Activated T-cell treated with anti-CD3 and anti-CD28 coated beads for 24 hours (primary cell): Measurements from ENCODE around the gene CILP2.

Experiments
- DNase-seq: peaks from one replicate; pipeline ENCODE4 v3.0.0-alpha.2; 2020; ENCODE audit warnings: low read depth

CILP2 gene

GRCh38 chr19:19530423-19530804 lies 7.7 kb upstream of the CILP2 start:
- no peak for DNase-seq

GRCh38 chr19:19530889-19531288 lies 7.2 kb upstream of the CILP2 start:
- no peak for DNase-seq

DNA sequence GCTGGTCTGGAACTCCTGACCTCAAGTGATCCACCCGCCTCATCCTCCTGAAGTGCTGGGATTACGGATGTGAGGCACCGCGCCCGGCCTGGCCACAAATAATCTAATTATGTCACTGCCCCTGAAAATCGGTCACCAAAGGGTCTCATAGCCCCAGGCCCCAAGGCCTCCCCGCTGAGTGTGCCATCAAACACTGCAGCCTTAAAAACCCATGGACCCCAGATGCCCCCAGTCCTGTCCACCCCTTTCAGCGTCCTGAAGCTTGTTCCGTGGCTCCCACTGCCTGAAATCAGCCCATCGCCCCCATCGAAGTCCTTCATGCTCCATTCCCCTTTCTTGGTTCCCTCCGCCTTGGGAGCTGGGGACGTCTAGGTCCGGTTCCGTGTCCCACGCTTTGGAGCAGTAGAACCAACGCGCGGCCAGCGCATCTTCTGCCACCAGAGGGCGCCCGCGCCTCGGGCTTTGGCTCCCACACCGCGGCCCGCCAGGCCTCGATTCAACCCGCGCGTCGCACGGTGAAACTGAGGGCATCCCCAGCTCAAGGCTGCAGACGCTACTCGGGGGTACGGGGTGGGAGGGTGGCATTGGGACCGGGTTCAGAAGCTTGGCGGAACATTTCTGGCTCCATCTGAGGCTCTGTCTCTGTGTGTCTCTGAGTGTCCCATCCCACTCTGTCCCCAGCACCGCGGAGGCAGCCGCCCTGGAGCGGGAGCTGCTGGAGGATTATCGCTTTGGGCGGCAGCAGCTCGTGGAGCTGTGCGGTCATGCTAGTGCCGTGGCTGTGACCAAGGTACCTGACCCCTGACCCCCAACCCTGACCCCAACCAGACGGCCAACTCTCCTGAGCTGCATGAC lies 5.9 kb upstream of the CILP2 start:
- DNase-seq, result peak; percentile 76

GRCh38 chr19:19532806-19533701 lies 5.0 kb upstream of the CILP2 start:
- DNase-seq, result no peak

DNA sequence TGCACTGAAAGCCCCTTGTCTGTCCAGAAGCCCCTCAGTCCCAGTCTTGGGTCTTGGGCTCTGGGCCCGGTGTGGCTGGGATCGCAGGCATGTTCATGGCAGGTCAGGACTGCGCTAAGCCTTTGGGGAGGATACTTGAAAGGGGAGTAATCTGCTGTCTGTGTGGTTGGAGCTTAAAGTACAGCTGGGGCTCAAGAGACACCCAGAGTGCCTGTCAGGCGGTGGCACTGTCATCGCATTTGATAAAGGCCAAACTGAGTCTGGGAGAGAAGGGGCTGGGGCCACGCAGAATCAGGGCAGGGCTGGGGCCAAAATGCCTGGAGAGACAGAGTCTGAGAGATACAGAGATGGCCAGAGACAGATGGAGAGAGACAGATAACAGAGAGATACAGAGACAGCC lies 4.2 kb upstream of the CILP2 start:
- no peak for DNase-seq

DNA sequence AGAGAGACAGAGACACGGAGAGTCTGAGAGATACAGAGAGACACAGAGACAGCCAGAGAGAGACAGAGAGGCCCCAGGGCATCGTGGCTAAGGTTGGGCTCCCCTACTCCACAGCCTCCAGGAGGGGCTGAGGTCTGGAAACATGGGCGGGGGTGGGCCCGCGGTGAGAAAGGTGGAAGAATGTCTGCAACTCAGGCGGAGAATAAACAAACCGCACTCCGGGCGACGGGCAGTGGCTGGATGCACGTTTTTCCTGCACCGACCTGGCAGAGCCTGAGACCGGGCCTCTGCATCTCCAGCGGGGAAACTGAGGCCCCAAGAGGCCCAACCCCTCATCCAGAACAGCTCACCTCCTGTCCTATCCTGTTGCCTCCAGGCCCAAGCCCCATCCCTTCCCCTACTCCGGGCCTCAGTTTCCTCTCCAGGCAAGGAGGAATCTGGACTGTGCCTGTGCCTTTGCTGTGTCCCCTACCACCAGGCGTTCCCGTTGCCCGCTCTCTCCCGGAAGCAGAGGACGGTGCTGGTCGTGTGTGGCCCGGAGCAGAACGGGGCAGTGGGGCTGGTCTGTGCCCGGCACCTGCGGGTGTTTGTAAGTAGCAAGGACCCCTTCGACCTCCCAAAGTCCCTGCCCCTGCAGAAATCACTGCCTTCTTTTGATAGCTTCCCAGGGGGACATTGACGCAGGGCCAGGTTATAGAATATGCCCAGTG lies 3.4 kb upstream of the CILP2 start:
- DNase-seq, result no peak

- DNase-seq, result no peak
Measured at GRCh38 chr19:19535311-19536191, 2.5 kb upstream of the CILP2 start.

DNA sequence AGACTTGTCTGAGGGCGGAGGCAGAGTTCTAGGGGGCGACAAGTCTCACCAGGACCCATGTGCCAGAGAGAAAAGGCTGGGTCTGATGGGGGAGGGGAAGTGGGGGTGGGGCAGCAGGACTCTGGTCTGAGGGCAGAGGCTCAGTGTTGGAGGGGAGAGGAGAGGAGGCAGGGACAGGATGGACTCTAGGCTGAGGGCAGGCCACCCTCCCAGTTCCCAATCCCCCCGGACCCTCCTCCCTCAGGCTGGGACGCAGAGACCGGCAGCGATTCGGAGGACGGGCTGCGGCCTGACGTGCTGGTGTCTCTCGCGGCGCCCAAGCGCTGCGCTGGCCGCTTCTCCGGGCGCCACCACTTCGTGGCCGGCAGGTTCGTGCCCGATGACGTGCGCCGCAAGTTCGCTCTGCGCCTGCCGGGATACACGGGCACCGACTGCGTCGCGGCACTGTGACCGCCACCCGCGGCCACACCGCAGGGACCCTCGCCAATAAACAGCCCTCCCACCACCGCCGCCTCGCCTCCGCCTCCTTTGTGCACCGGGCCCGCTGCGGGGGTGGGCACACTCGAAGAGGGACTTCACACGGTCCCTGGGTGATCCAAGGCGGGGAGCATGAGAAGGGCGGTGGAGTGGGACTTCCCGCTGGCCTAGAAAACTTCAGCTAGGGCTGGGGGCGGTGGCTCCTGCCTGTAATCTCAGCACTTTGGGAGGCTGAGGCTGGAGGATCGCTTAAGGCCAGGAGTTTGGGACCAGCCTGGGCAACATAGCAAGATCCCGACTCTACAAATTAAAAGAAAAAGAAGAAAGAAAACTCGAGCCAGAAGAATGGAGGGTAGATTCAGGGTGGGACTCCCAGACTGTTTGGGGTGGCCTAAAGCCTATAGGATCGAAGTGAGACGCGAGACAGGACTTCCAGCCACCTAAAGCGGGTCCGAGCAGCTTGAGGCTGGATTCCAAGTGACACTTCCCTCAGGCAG lies 703 bp upstream of the CILP2 start:
- DNase-seq, result no peak

GRCh38 chr19:19538785-19539166 lies 711 bp downstream of the CILP2 start:
- DNase-seq, result no peak

DNA sequence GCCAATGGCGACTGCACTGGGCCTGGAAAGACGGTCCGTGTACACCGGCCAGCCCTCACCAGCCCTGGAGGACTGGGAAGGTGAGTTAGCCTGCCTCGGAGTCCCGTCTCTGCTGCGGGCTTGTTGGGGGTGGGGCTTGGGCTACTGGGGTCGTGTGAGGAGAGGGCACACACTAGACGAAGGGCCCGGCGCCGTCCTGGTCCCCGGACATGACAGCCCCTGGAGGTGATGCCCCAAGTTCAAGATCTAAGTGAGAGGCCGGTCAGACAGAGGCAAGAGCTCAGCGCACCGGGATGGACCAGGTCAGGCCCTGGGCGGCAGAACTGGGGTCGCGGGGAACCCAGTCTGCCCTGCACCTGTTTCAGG lies 1.6 kb downstream of the CILP2 start:
- DNase-seq, result no peak

DNA sequence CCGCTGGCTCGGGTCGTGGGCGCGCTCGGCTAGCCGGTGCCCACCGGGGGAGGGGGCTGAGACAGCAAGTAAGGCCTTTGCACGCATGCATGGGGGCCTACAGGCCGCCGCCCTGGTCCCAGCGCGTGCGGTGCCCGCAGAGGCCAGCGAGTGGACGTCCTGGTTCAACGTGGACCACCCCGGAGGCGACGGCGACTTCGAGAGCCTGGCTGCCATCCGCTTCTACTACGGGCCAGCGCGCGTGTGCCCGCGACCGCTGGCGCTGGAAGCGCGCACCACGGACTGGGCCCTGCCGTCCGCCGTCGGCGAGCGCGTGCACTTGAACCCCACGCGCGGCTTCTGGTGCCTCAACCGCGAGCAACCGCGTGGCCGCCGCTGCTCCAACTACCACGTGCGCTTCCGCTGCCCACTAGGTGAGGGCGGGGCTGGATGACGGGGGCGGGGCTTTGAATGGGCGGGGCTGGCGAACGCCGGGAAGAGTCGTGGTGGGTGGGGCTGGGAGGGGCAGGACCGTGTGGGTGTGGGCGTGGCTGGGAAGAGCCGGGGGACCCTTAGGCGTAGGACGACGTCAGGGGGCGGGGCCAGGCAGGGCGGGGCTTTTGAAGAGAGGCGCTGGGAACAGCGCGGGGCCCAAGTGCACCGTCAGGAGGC lies 2.1 kb downstream of the CILP2 start:
- DNase-seq, result peak; percentile 63

- DNase-seq, result peak; percentile 67
Measured at GRCh38 chr19:19540715-19541515, 2.9 kb downstream of the CILP2 start.

DNA sequence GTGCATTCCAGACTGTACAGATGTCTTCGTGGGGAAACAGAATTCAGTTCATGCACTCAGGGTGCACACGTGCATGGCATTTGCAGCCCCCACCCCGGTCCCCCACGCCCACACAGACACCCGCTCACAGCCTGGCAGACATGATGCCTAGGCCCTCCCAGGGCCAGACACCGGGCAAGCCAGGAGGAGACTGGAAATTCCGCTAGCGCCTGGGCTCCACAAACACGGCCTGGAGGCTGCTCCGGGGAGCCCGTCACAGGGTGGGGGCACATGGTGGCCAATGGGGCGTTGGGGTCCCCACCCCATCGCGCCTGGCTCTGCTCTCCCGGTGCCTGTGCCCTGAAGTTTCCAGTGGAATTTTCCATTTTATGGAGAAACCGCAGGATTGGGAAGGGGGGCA lies 3.6 kb downstream of the CILP2 start:
- no peak for DNase-seq

- no peak for DNase-seq
Measured at GRCh38 chr19:19542507-19542906, 4.4 kb downstream of the CILP2 start.

DNA sequence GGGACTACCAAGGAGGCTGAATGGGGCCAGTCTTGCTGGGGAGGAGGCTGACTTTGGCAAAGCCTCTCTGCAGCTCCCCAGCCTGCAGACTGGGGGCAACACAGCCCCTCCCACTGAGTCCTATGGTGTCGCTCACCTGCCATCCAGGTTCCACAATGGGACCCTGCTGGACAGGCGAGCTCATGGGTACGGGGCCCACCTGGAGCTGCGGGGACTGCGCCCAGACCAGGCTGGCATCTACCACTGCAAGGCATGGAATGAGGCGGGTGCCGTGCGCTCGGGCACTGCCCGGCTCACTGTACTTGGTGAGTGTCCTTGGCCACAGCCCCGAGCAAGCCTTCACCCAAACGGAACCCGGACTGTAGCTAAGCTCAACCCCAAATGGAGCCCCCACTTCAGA lies 5.0 kb downstream of the CILP2 start:
- no peak for DNase-seq

DNA sequence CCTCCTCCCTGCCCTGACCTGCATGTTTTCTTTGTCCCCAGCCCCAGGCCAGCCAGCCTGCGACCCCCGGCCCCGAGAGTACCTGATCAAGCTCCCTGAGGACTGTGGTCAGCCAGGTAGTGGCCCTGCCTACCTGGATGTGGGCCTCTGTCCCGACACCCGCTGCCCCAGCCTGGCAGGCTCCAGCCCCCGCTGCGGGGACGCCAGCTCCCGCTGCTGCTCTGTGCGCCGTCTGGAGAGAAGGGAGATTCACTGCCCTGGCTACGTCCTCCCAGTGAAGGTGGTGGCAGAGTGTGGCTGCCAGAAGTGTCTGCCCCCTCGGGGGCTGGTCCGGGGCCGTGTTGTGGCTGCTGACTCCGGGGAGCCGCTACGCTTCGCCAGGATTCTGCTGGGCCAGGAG lies 5.6 kb downstream of the CILP2 start:
- DNase-seq, result no peak

GRCh38 chr19:19544257-19544953 lies 6.3 kb downstream of the CILP2 start:
- DNase-seq, result no peak

- no peak for DNase-seq
Measured at GRCh38 chr19:19544954-19545591, 7.0 kb downstream of the CILP2 start.
